Activated CD4-positive, CD25-positive, alpha-beta regulatory T cell treated with anti-CD3 and anti-CD28 coated beads, Interleukin-2, amount 50 U/mL, for 16 hours (primary cell): ENCODE measurements around the gene RIMBP2.

ENCODE experiments used
- DNase-seq: peaks from one replicate; pipeline ENCODE4 v3.0.0-alpha.2; 2020; ENCODE audit warnings: low read depth, low spot score

The RIMBP2 gene

GRCh38 chr12:130506844-130507243 is 209.3 kb downstream of the RIMBP2 start:
- no peak for DNase-seq

- no peak for DNase-seq
Observed at GRCh38 chr12:130504840-130505175, 211.3 kb downstream of the RIMBP2 start.

- DNase-seq = no peak
Observed at GRCh38 chr12:130504110-130504839, 211.8 kb downstream of the RIMBP2 start.

GRCh38 chr12:130501821-130502220 is 214.3 kb downstream of the RIMBP2 start:
- no peak for DNase-seq

GRCh38 chr12:130500835-130501330 is 215.2 kb downstream of the RIMBP2 start:
- no peak for DNase-seq

- no peak for DNase-seq
Observed at GRCh38 chr12:130499474-130499873, 216.6 kb downstream of the RIMBP2 start.

GRCh38 chr12:130498589-130499385 is 217.3 kb downstream of the RIMBP2 start:
- DNase-seq = no peak

- DNase-seq = no peak
Observed at GRCh38 chr12:130497991-130498390, 218.1 kb downstream of the RIMBP2 start.

- no peak for DNase-seq
Observed at GRCh38 chr12:130497321-130497720, 218.8 kb downstream of the RIMBP2 start.

GRCh38 chr12:130496516-130497120 is 219.5 kb downstream of the RIMBP2 start:
- no peak for DNase-seq

GRCh38 chr12:130495156-130495555 is 220.9 kb downstream of the RIMBP2 start:
- DNase-seq = no peak

- no peak for DNase-seq
Observed at GRCh38 chr12:130494736-130495135, 221.4 kb downstream of the RIMBP2 start.

- no peak for DNase-seq
Observed at GRCh38 chr12:130493951-130494350, 222.1 kb downstream of the RIMBP2 start.

GRCh38 chr12:130491421-130492357 is 224.4 kb downstream of the RIMBP2 start:
- no peak for DNase-seq

GRCh38 chr12:130490674-130491073 is 225.4 kb downstream of the RIMBP2 start:
- DNase-seq = no peak

- no peak for DNase-seq
Observed at GRCh38 chr12:130489293-130489692, 226.8 kb downstream of the RIMBP2 start.

- DNase-seq = no peak
Observed at GRCh38 chr12:130488358-130488710, 227.8 kb downstream of the RIMBP2 start.

- DNase-seq = no peak
Observed at GRCh38 chr12:130487636-130488357, 228.3 kb downstream of the RIMBP2 start.

- DNase-seq = no peak
Observed at GRCh38 chr12:130486891-130487416, 229.1 kb downstream of the RIMBP2 start.

- no peak for DNase-seq
Observed at GRCh38 chr12:130486146-130486435, 230.0 kb downstream of the RIMBP2 start.
